HepG2 (cell line): ENCODE results near the gene DNPH1. TPM values are rescaled to one million over a fixed set of nuclear protein-coding genes. Genes with fewer than 3 reads are reported as not detected.

ENCODE experiments used
- ARNT ChIP-seq: fragments of 450-650 bp; IDR thresholded peaks from 2 replicates; pipeline ENCODE4 v1.6.1; 2017
- ATF5 ChIP-seq: sonication (generic); formaldehyde crosslinking; IDR thresholded peaks from 2 replicates; pipeline ENCODE4 v1.4.0; 2020; ENCODE audit warnings: mild to moderate bottlenecking, low read depth, missing genetic modification reagents
- CREB3 ChIP-seq: sonication (generic); formaldehyde crosslinking; IDR thresholded peaks from 2 replicates; pipeline ENCODE4 v1.5.0; 2020; ENCODE audit warnings: missing genetic modification reagents
- CREM ChIP-seq, 2 experiments: sonication (generic) in 1 of 2; formaldehyde crosslinking in 1 of 2; IDR thresholded peaks; 2 replicates each; pipeline versions ENCODE4 v1.4.0 to v1.6.1; 2016 to 2020; ENCODE audit warnings: antibody characterized with exemption in 1 of 2, mild to moderate bottlenecking in 1 of 2, missing genetic modification reagents in 1 of 2
- DNMT1 ChIP-seq: sonication (generic); formaldehyde crosslinking; IDR thresholded peaks from 2 replicates; pipeline ENCODE4 v1.5.1; 2020; ENCODE audit warnings: mild to moderate bottlenecking, missing genetic modification reagents
- FOXK2 ChIP-seq: fragments of 450-650 bp; IDR thresholded peaks from 2 replicates; pipeline ENCODE4 v1.6.1; 2016
- FOXM1 ChIP-seq: sonication (generic); formaldehyde crosslinking; IDR thresholded peaks from 2 replicates; pipeline ENCODE4 v1.5.0; 2020; ENCODE audit warnings: missing genetic modification reagents
- PLSCR1 ChIP-seq: sonication (generic); formaldehyde crosslinking; IDR thresholded peaks from 2 replicates; pipeline ENCODE4 v1.5.0; 2020; ENCODE audit warnings: missing genetic modification reagents, mild to moderate bottlenecking, borderline replicate concordance
- POLR2G ChIP-seq: fragments of 200-400 bp; formaldehyde crosslinking; IDR thresholded peaks from 2 replicates; pipeline ENCODE4 v1.6.1; 2018; ENCODE audit warnings: mild to moderate bottlenecking, low read depth, low read length, moderate library complexity
- RBM39 ChIP-seq: fragments of 200-400 bp; formaldehyde crosslinking; IDR thresholded peaks from one replicate; pipeline ENCODE4 v1.6.1; 2018; ENCODE audit warnings: antibody characterized with exemption, mild to moderate bottlenecking, low read depth, low read length; ENCODE audit not compliant: poor library complexity, severe bottlenecking
- RNF219 ChIP-seq: sonication (generic); formaldehyde crosslinking; IDR thresholded peaks from 2 replicates; pipeline ENCODE4 v1.5.0; 2020; ENCODE audit warnings: mild to moderate bottlenecking, missing genetic modification reagents
- SKI ChIP-seq: fragments of 450-650 bp; IDR thresholded peaks from one replicate; pipeline ENCODE4 v1.6.1; 2018; ENCODE audit warnings: mild to moderate bottlenecking; ENCODE audit not compliant: partially characterized antibody
- SMARCC2 ChIP-seq: fragments of 450-650 bp; IDR thresholded peaks from 2 replicates; pipeline ENCODE4 v1.6.1; 2017; ENCODE audit warnings: antibody characterized with exemption, mild to moderate bottlenecking
- SNRNP70 ChIP-seq: fragments of 200-400 bp; formaldehyde crosslinking; IDR thresholded peaks from 2 replicates; pipeline ENCODE4 v1.6.1; 2017; ENCODE audit warnings: mild to moderate bottlenecking, low read depth, low read length, moderate library complexity
- ZBTB39 ChIP-seq: sonication (generic); formaldehyde crosslinking; IDR thresholded peaks from 2 replicates; pipeline ENCODE4 v1.5.0; 2020; ENCODE audit warnings: missing genetic modification reagents
- ZFAT ChIP-seq: sonication (generic); formaldehyde crosslinking; conservative IDR thresholded peaks from 2 replicates; pipeline ENCODE4 v1.8.1; 2023; ENCODE audit warnings: missing genetic modification reagents, inconsistent platforms
- ZKSCAN5 ChIP-seq: sonication (generic); formaldehyde crosslinking; IDR thresholded peaks from 2 replicates; pipeline ENCODE4 v1.5.1; 2020; ENCODE audit warnings: mild to moderate bottlenecking, missing genetic modification reagents
- ZNF101 ChIP-seq: sonication (generic); formaldehyde crosslinking; IDR thresholded peaks from 2 replicates; pipeline ENCODE4 v1.4.0; 2020; ENCODE audit warnings: mild to moderate bottlenecking, low read depth, missing genetic modification reagents, borderline replicate concordance
- ZNF136 ChIP-seq: sonication (generic); formaldehyde crosslinking; IDR thresholded peaks from 2 replicates; pipeline ENCODE4 v1.8.1; 2022; ENCODE audit warnings: low read depth, mild to moderate bottlenecking, moderate library complexity, missing genetic modification reagents
- ZNF292 ChIP-seq: sonication (generic); formaldehyde crosslinking; IDR thresholded peaks from 2 replicates; pipeline ENCODE4 v1.8.1; 2022; ENCODE audit warnings: mild to moderate bottlenecking, low read depth, missing genetic modification reagents, borderline replicate concordance
- ZNF792 ChIP-seq: IDR thresholded peaks from 2 replicates; pipeline ENCODE4 v1.6.1; 2016
- polyA plus RNA-seq, 8 experiments: library from polyadenylated mRNA; depleted of rRNA in 3 of 8; stranded (reverse) in 7 of 8; unstranded in 1 of 8; fragments of >200 nt; fragmentation: Illumina TruSeq in 4 of 8; extraction: Trizol in 4 of 8; gene quantifications; 2 replicates each; pipeline versions ENCODE4 v1.2.1 to v1.2.3, GENCODE V29; 2011 to 2016; ENCODE audit warnings: low read depth in 4 of 8, missing spikeins in 1 of 8, mixed read lengths in 1 of 8; ENCODE audit not compliant: insufficient read depth in 1 of 8
- total RNA-seq, 5 experiments: library from RNA; depleted of rRNA; stranded (reverse); fragments of >200 nt; fragmentation: Illumina TruSeq; extraction: Trizol; gene quantifications; 2 replicates each; pipeline ENCODE4 v1.2.3, GENCODE V29; 2016; ENCODE audit warnings: low read depth in 1 of 5

Gene DNPH1
- total and polyA plus RNA-seq, 2 of the 13 experiments (the other 11 are each of a cell fraction or from before 2014, with no cell fraction given), result 56.5 to 75.1 TPM

GRCh38 chr6:43267619-43268354 is 38.5 kb upstream of the DNPH1 start (continued):
- TF ChIP-seq RBM39, result peak; percentile 36
- 0 out of 2 replicates have a peak, but pooled peaks have one; percentile 12 for TF ChIP-seq SMARCC2
- TF ChIP-seq PLSCR1 (CRISPR knock-in tag), result peak; percentile 71; the same call in 1 of the 2 replicates
- TF ChIP-seq POLR2G, result peak; percentile 43; the same call in 1 of the 2 replicates
- TF ChIP-seq ZNF136, result peak; percentile 98; the same call in 1 of the 2 replicates
- TF ChIP-seq SKI, result peak; percentile 100
- peak; percentile 95 for TF ChIP-seq CREM (IDR thresholded peaks at IDR 0.05)
- no peak for TF ChIP-seq CREM (CRISPR knock-in tag; IDR thresholded peaks at IDR 0.05)
- TF ChIP-seq CREB3 (CRISPR knock-in tag), result 0 out of 2 replicates have a peak, but pooled peaks have one; percentile 48
- no peak for TF ChIP-seq ARNT
- no peak for TF ChIP-seq ZFAT (CRISPR knock-in tag)
- peak; percentile 100 for TF ChIP-seq ZNF292 (CRISPR knock-in tag)
- TF ChIP-seq SNRNP70, result no peak
- TF ChIP-seq ATF5, result peak; percentile 74; the same call in 1 of the 2 replicates
- peak; percentile 100 for TF ChIP-seq RNF219 (CRISPR knock-in tag)
- peak; percentile 99 for TF ChIP-seq ZNF792 (CRISPR knock-in tag)
- TF ChIP-seq FOXK2, result peak; percentile 81; the same call in 1 of the 2 replicates
- TF ChIP-seq DNMT1, result no peak; the same call in none of the 2 replicates
- TF ChIP-seq ZNF101 (CRISPR knock-in tag), result 0 out of 2 replicates have a peak, but pooled peaks have one; percentile 91
- 0 out of 2 replicates have a peak, but pooled peaks have one; percentile 34 for TF ChIP-seq FOXM1
- peak; percentile 97 for TF ChIP-seq ZBTB39 (CRISPR knock-in tag)
- TF ChIP-seq ZKSCAN5 (CRISPR knock-in tag), result peak; percentile 84
